H9 (cell line): ENCODE results near the gene RCOR2. TPM values are rescaled to one million over a fixed set of nuclear protein-coding genes. Genes with fewer than 3 reads are reported as not detected.

Experiments
- DNase-seq: peaks from one replicate; pipeline ENCODE4 v3.0.0-alpha.2; 2017
- H2AFZ ChIP-seq: one replicate; pipeline ENCODE4 v1.6.1; 2013; ENCODE audit warnings: mild to moderate bottlenecking, low read length, control low read depth, moderate library complexity
- H2AK5ac ChIP-seq: 2 replicates; pipeline ENCODE4 v1.6.1; 2013; ENCODE audit warnings: low read length, control low read depth, mixed read lengths; ENCODE audit not compliant: insufficient read length
- H2BK120ac ChIP-seq: one replicate; pipeline ENCODE4 v1.6.1; 2013; ENCODE audit warnings: low read depth, mild to moderate bottlenecking, low read length, control low read depth, inconsistent platforms; ENCODE audit not compliant: poor library complexity, severe bottlenecking
- H2BK12ac ChIP-seq: 2 replicates; pipeline ENCODE4 v1.6.1; 2013; ENCODE audit warnings: low read length, control low read depth, mixed read lengths, low read depth; ENCODE audit not compliant: insufficient read length
- H2BK15ac ChIP-seq: 2 replicates; pipeline ENCODE4 v1.6.1; 2013; ENCODE audit warnings: low read depth, low read length, control low read depth
- H2BK20ac ChIP-seq: one replicate; pipeline ENCODE4 v1.6.1; 2013; ENCODE audit warnings: low read depth, mild to moderate bottlenecking, low read length, control low read depth, inconsistent platforms; ENCODE audit not compliant: poor library complexity, severe bottlenecking
- H2BK5ac ChIP-seq: 2 replicates; pipeline ENCODE4 v1.6.1; 2013; ENCODE audit warnings: low read length, control low read depth, mixed read lengths; ENCODE audit not compliant: insufficient read length
- H3K14ac ChIP-seq: 2 replicates; pipeline ENCODE4 v1.6.1; 2013; ENCODE audit warnings: low read length, control low read depth; ENCODE audit not compliant: insufficient read depth
- H3K18ac ChIP-seq: 2 replicates; pipeline ENCODE4 v1.6.1; 2013; ENCODE audit warnings: low read depth, mild to moderate bottlenecking, mixed read lengths, low read length, control low read depth; ENCODE audit not compliant: insufficient read length
- H3K23ac ChIP-seq: 2 replicates; pipeline ENCODE4 v1.6.1; 2013; ENCODE audit warnings: low read length, control low read depth, mixed read lengths, low read depth; ENCODE audit not compliant: insufficient read length
- H3K23me2 ChIP-seq: 2 replicates; pipeline ENCODE4 v1.6.1; 2013; ENCODE audit warnings: low read depth, mild to moderate bottlenecking, mixed read lengths, low read length, control low read depth; ENCODE audit not compliant: insufficient read length, poor library complexity, severe bottlenecking
- H3K27ac ChIP-seq: 2 replicates; pipeline ENCODE4 v1.5.1; 2013; ENCODE audit warnings: low read length, control low read depth, mixed read lengths, low read depth; ENCODE audit not compliant: insufficient read length
- H3K27me3 ChIP-seq: 2 replicates; pipeline ENCODE4 v1.6.1; 2013; ENCODE audit warnings: low read length, control low read depth, inconsistent platforms; ENCODE audit not compliant: insufficient read depth
- H3K4ac ChIP-seq: 2 replicates; pipeline ENCODE4 v1.6.1; 2013; ENCODE audit warnings: low read depth, mild to moderate bottlenecking, control low read depth, inconsistent platforms, low read length, moderate library complexity
- H3K4me1 ChIP-seq: 2 replicates; pipeline ENCODE4 v1.6.1; 2013; ENCODE audit warnings: low read length, control low read depth, inconsistent platforms; ENCODE audit not compliant: insufficient read depth
- H3K4me2 ChIP-seq: 2 replicates; pipeline ENCODE4 v1.6.1; 2013; ENCODE audit warnings: low read length, control low read depth, mixed read lengths; ENCODE audit not compliant: insufficient read length, insufficient read depth
- H3K56ac ChIP-seq: 2 replicates; pipeline ENCODE4 v1.6.1; 2013; ENCODE audit warnings: low read depth, mild to moderate bottlenecking, mixed read lengths, low read length, control low read depth; ENCODE audit not compliant: insufficient read length
- H3K79me1 ChIP-seq: 2 replicates; pipeline ENCODE4 v1.6.1; 2013; ENCODE audit warnings: low read depth, mild to moderate bottlenecking, moderate library complexity, low read length, control low read depth, inconsistent platforms; ENCODE audit not compliant: insufficient read depth, poor library complexity, severe bottlenecking
- H3K79me2 ChIP-seq: 2 replicates; pipeline ENCODE4 v1.6.1; 2013; ENCODE audit warnings: low read length, control low read depth, inconsistent platforms; ENCODE audit not compliant: insufficient read depth
- H3K9ac ChIP-seq: 2 replicates; pipeline ENCODE4 v1.6.1; 2013; ENCODE audit warnings: low read length, control low read depth, mixed read lengths; ENCODE audit not compliant: insufficient read length; ENCODE audit errors: extremely low read depth
- H3K9me3 ChIP-seq: one replicate; pipeline ENCODE4 v1.6.1; 2013; ENCODE audit warnings: low read depth, low read length, inconsistent platforms; ENCODE audit not compliant: control insufficient read depth
- H3T11ph ChIP-seq: one replicate; pipeline ENCODE4 v1.6.1; 2013; ENCODE audit warnings: mild to moderate bottlenecking, low read length, control low read depth, inconsistent platforms
- H4K20me1 ChIP-seq: one replicate; pipeline ENCODE4 v1.6.1; 2013; ENCODE audit not compliant: control insufficient read depth, insufficient read length, insufficient read depth
- H4K5ac ChIP-seq: 2 replicates; pipeline ENCODE4 v1.6.1; 2013; ENCODE audit warnings: low read depth, mild to moderate bottlenecking, mixed read lengths, low read length, control low read depth; ENCODE audit not compliant: insufficient read length
- H4K8ac ChIP-seq: replicated peaks from 2 replicates; pipeline ENCODE4 v1.6.1; 2013; ENCODE audit warnings: low read length, control low read depth, mixed read lengths, low read depth; ENCODE audit not compliant: insufficient read length
- H4K91ac ChIP-seq: 2 replicates; pipeline ENCODE4 v1.6.1; 2013; ENCODE audit warnings: low read depth, mild to moderate bottlenecking, moderate library complexity, mixed read lengths, low read length, control low read depth; ENCODE audit not compliant: insufficient read length
- H3K27ac Mint-ChIP-seq, 3 experiments: 2 replicates in 2 of 3; 3 replicates in 1 of 3; pipeline ENCODE4 v1.8.0; 2020 to 2021; ENCODE audit warnings: mixed read lengths in 3 of 3, mild to moderate bottlenecking in 1 of 3, moderate library complexity in 1 of 3
- H3K27me3 Mint-ChIP-seq: 2 replicates; pipeline ENCODE4 v1.8.0; 2021; ENCODE audit warnings: low read depth, mild to moderate bottlenecking, moderate library complexity, mixed read lengths
- H3K36me3 Mint-ChIP-seq, 3 experiments: 2 replicates in 2 of 3; 3 replicates in 1 of 3; pipeline ENCODE4 v1.8.0; 2020 to 2021; ENCODE audit warnings: low read depth in 3 of 3, mixed read lengths in 3 of 3; ENCODE audit not compliant: insufficient read depth in 1 of 3
- H3K4me1 Mint-ChIP-seq, 2 experiments: 2 replicates each; pipeline ENCODE4 v1.8.0; 2020; ENCODE audit warnings: mixed read lengths in 2 of 2
- H3K4me3 Mint-ChIP-seq, 2 experiments: 2 replicates in 1 of 2; 3 replicates in 1 of 2; pipeline ENCODE4 v1.8.0; 2020 to 2021; ENCODE audit warnings: mild to moderate bottlenecking in 2 of 2, mixed read lengths in 2 of 2, moderate library complexity in 1 of 2
- H3K9me3 Mint-ChIP-seq, 2 experiments: 2 replicates in 1 of 2; 3 replicates in 1 of 2; pipeline ENCODE4 v1.8.0; 2020; ENCODE audit warnings: mild to moderate bottlenecking in 2 of 2, mixed read lengths in 2 of 2, moderate library complexity in 1 of 2
- CTCF ChIP-seq: fragments of 200-600 bp; sonication (generic); conservative IDR thresholded peaks from 3 replicates; pipeline ENCODE4 v1.8.0; 2021; ENCODE audit warnings: antibody characterized with exemption, mild to moderate bottlenecking
- WGBS: extraction: QIAGEN DNeasy Blood & Tissue Kit; methylation state at CpG from one replicate; pipeline ENCODE4 v1.1.7; 2013; ENCODE audit warnings: missing lambda C conversion rate, low lambda C conversion rate, mixed read lengths; ENCODE audit not compliant: insufficient read length; ENCODE audit errors: extremely low coverage; 5-methylcytosine and 5-hydroxymethylcytosine counted together
- total RNA-seq: library from RNA; stranded (reverse); gene quantifications from 2 replicates; pipeline ENCODE4 v1.2.1, GENCODE V29; 2021

The RCOR2 gene
- total RNA-seq, 1 experiment from 2014 or later: 118 TPM

GRCh38 chr11:63908631-63909401 is 8.1 kb downstream of the RCOR2 start:
- Histone ChIP-seq H2BK5ac (no peak overlapping the region), H3K4ac (no peak overlapping the region), H3K14ac (no peak overlapping the region; the same call in 1 of the 2 replicates), H2AFZ (no peak overlapping the region), H2BK120ac (no peak overlapping the region), H3T11ph (no peak overlapping the region), H3K4me1 (no peaks in the 10 kb centered on the region; the same call in 1 of the 2 replicates), H4K20me1 (no peaks in the 10 kb centered on the region), H3K4me2 (no peak overlapping the region), H2BK20ac (no peak overlapping the region), H3K9ac (no peak overlapping the region), H2AK5ac (no peak overlapping the region), H4K8ac (no peak overlapping the region), H3K23ac (no peak overlapping the region), H3K23me2 (no peaks in the 10 kb centered on the region), H3K27ac (no peak overlapping the region), H4K5ac (no peak overlapping the region), H3K18ac (no peak overlapping the region), H3K27me3 (no peaks in the 10 kb centered on the region), H3K9me3 (no peaks in the 10 kb centered on the region), H3K79me2 (no peaks in the 10 kb centered on the region), H3K56ac (no peak overlapping the region), H2BK15ac (no peak overlapping the region), H4K91ac (no peak overlapping the region), H3K79me1 (no peaks in the 10 kb centered on the region), H2BK12ac (no peak overlapping the region)
- Mint-ChIP-seq H3K4me3 (peak overlapping the region; percentile 19 to 29; a peak in 3 of 5 replicates), H3K9me3 (no peaks in the 10 kb centered on the region), H3K36me3 (peaks cover 19 to 43% (median 40%) of the 10 kb centered on the region in 3 experiments; a peak in 6 of 7 replicates), H3K27me3 (no peaks in the 10 kb centered on the region; the same call in 1 of the 2 replicates), H3K4me1 (peaks cover 31 to 72% of the 10 kb centered on the region in 2 experiments), H3K27ac (peak overlapping the region; percentile 55 to 82 (median 77); a peak in 3 of 7 replicates)
- no peak for DNase-seq
- WGBS: no CpG with 5 or more reads among the region's 46 CpGs
- no peak for TF ChIP-seq CTCF
